Osteocyte (in vitro differentiated cells): ENCODE measurements around the gene GALE. TPM values are rescaled to one million over a fixed set of nuclear protein-coding genes. Genes with fewer than 3 reads are reported as not detected.
"Not testable (repeated sequence)": the region's sequence is repeated elsewhere in the genome, so short reads cannot be mapped to it uniquely, and the experiment has no call there.

Source experiments
- DNase-seq: peaks from one replicate; pipeline ENCODE4 v3.0.0; 2021; ENCODE audit warnings: mixed read lengths; ENCODE audit not compliant: unreplicated experiment; ENCODE audit errors: extremely low spot score
- H3K27ac Mint-ChIP-seq: one replicate; pipeline ENCODE4 v1.8.0; 2021; ENCODE audit warnings: mild to moderate bottlenecking, mixed read lengths; ENCODE audit not compliant: unreplicated experiment
- H3K27me3 Mint-ChIP-seq: one replicate; pipeline ENCODE4 v1.8.0; 2021; ENCODE audit warnings: mixed read lengths; ENCODE audit not compliant: unreplicated experiment
- H3K36me3 Mint-ChIP-seq: one replicate; pipeline ENCODE4 v1.8.0; 2021; ENCODE audit warnings: mixed read lengths; ENCODE audit not compliant: unreplicated experiment
- H3K4me1 Mint-ChIP-seq: one replicate; pipeline ENCODE4 v1.8.0; 2021; ENCODE audit warnings: mixed read lengths; ENCODE audit not compliant: unreplicated experiment
- H3K4me3 Mint-ChIP-seq: one replicate; pipeline ENCODE4 v1.8.0; 2021; ENCODE audit warnings: mild to moderate bottlenecking, moderate library complexity, mixed read lengths; ENCODE audit not compliant: unreplicated experiment
- H3K9me3 Mint-ChIP-seq: one replicate; pipeline ENCODE4 v1.8.0; 2021; ENCODE audit warnings: mixed read lengths; ENCODE audit not compliant: unreplicated experiment
- total RNA-seq: library from RNA; stranded (reverse); gene quantifications from 2 replicates; pipeline ENCODE4 v1.2.1, GENCODE V29; 2021
- TF ChIP-seq, protein P1 (sequence below): fragments of 200-600 bp; sonication (generic); IDR thresholded peaks from 2 replicates; pipeline ENCODE4 v1.5.0; 2021; ENCODE audit warnings: antibody characterized with exemption, mild to moderate bottlenecking, moderate library complexity

The GALE gene
- total RNA-seq, 1 donor from 2014 or later, result 17.5 TPM

DNA sequence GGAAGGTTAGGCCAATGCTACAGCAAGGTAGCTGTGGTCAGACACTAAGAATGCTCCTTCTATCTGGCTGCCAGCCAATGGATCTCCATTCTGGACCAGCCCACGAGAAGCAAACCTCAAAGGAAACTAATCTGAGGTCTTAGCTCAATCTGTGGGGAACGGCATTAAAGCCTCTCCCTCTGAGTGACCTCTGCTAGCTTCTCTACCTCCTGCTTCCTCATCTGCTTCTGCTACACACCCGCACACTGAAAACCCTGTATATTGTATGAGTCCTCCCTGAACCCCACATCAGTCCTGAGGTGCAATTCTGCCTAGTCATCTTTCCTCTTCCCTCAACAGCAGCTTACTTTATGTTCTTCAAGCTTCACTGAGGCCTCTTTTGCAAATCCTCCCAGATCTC lies 6.9 kb upstream of the GALE start:
- no peaks in the 10 kb centered on the region for H3K9me3 Mint-ChIP-seq
- H3K4me1 Mint-ChIP-seq, result no peaks in the 10 kb centered on the region
- no peak overlapping the region for H3K27ac Mint-ChIP-seq
- H3K4me3 Mint-ChIP-seq, result no peak overlapping the region
- no peaks in the 10 kb centered on the region for H3K27me3 Mint-ChIP-seq
- no peak for DNase-seq
- TF ChIP-seq, protein P1, sequence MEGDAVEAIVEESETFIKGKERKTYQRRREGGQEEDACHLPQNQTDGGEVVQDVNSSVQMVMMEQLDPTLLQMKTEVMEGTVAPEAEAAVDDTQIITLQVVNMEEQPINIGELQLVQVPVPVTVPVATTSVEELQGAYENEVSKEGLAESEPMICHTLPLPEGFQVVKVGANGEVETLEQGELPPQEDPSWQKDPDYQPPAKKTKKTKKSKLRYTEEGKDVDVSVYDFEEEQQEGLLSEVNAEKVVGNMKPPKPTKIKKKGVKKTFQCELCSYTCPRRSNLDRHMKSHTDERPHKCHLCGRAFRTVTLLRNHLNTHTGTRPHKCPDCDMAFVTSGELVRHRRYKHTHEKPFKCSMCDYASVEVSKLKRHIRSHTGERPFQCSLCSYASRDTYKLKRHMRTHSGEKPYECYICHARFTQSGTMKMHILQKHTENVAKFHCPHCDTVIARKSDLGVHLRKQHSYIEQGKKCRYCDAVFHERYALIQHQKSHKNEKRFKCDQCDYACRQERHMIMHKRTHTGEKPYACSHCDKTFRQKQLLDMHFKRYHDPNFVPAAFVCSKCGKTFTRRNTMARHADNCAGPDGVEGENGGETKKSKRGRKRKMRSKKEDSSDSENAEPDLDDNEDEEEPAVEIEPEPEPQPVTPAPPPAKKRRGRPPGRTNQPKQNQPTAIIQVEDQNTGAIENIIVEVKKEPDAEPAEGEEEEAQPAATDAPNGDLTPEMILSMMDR, result no peak
- peaks cover 42% of the 10 kb centered on the region for H3K36me3 Mint-ChIP-seq

DNA sequence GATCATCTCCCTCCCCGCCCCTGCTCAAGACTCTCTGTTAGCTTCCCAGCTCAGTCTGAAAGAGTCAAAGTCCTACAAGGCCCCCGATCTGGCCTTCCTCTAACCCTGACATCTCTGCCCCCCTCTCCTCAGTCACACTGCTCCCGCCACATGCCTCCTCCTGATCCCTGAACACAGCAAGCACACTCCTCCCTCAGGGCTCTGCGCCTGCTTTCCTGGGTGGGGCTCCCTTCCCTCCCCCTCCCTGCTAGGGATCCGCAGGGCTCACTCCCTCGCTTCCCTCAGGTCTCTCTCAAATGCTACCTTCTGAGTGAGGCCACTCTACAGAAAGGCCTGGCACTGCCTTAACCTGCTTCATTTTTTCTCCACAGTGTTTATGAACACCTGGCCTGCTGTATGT lies 5.7 kb upstream of the GALE start:
- DNase-seq, result no peak
- Mint-ChIP-seq H3K36me3 (peaks cover 37% of the 10 kb centered on the region), H3K27me3 (no peaks in the 10 kb centered on the region), H3K4me1 (peaks cover 5% of the 10 kb centered on the region), H3K9me3 (no peaks in the 10 kb centered on the region), H3K4me3 (no peak overlapping the region), H3K27ac (no peak overlapping the region)
- TF ChIP-seq, protein P1, result no peak

DNA sequence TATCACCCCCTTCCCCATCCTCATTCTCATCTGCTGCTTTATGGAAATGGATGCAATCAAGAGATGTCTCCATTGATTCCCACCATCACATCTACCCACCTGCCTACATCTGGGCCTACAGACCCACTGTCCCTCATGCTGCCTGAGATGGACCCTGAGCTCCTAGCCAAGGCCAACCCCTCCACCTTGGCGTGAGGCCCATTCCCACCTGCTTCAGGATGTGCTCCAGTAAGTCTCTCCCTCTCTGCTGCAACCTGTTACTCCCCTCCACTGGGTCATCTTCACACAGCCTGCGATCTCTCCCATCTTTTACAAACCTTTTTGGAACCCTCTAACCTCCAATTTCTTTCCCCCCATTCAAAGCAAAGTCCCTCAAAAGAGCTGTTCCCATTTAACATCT lies 4.5 kb upstream of the GALE start:
- Mint-ChIP-seq H3K4me1 (peaks cover 8% of the 10 kb centered on the region), H3K27me3 (no peaks in the 10 kb centered on the region), H3K36me3 (peaks cover 29% of the 10 kb centered on the region), H3K27ac (no peak overlapping the region), H3K4me3 (no peak overlapping the region), H3K9me3 (no peaks in the 10 kb centered on the region)
- TF ChIP-seq, protein P1, result no peak
- no peak for DNase-seq

DNA sequence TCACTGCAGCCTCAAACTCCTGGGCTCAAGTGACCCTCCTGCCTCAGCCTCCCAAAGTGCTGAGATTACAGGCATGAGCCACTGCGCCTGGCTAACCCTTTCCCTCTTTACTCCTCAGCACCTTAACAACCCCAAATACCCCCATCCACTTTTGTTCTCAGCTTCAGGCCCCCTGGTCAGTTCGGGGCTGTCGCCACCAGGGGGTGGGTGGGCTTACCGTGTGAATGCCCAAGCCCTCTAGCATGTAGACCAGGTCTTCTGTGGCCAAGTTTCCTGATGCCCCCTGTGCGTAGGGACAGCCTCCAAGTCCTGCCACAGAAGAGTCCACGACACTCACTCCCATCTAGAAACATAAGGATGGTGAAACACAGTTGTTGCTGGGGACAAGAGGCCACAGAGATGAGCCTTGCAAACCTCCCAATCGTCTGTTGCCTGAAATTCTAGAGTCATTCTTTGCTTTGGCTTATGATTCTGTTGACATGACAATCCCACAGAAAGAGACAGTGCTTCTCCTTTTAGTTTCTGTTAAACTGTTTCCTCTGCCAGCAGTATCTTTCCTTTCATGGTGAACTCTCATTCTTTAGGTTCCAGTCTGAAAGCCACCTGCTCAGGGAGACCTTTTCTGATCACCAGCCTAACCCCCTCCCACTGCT lies 3.8 kb upstream of the GALE start:
- Mint-ChIP-seq H3K9me3 (no peaks in the 10 kb centered on the region), H3K4me1 (peaks cover 12% of the 10 kb centered on the region), H3K27ac (no peak overlapping the region), H3K36me3 (peaks cover 29% of the 10 kb centered on the region), H3K27me3 (no peaks in the 10 kb centered on the region), H3K4me3 (no peak overlapping the region)
- no peak for DNase-seq
- TF ChIP-seq, protein P1, result peak; percentile 25

DNA sequence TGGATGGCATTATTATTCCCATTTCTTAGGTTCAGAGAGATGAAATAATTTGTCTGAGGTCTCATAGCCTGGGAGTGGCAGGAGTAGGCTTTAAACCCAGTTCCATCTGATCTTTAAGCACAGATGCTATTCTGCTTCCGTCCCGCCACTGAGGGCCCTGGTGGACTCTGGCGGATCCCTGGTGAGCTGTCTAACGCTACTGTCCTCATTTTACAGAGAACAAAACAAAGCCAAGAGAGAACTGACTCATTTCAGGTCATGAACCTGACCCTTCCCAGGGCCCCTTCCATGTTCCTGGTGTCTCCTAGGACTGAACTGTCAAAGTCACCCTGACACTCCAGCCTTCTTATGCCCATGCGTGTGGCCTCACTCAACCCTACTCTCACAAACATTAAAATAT lies 3.1 kb upstream of the GALE start:
- Mint-ChIP-seq H3K4me3 (no peak overlapping the region), H3K27ac (no peak overlapping the region), H3K4me1 (peaks cover 15% of the 10 kb centered on the region), H3K27me3 (no peaks in the 10 kb centered on the region), H3K36me3 (peaks cover 29% of the 10 kb centered on the region), H3K9me3 (no peaks in the 10 kb centered on the region)
- TF ChIP-seq, protein P1, result no peak
- DNase-seq, result no peak

DNA sequence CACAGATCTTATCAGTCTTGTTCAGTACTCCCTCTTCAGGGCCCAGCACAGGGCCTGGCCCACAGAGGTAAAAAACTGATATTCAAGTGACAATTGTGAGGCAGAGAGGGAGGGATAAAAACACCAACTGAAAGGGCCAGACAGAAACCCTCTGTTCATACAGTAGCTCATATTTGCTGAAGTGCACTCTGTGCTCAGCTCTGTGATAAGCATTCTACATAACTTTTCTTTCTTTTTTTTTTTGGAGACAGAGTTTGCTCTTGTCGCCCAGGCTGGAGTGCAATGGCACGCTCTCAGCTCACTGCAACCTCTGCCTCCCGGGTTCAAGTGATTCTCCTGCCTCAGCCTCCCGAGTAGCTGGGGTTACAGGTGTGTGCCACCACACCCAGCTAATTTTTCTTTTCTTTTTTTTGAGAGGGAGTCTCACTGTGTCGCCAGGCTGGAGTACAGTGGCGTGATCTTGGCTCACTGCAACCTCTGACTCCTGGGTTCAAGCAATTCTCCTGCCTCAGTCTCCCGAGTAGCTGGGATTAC lies 2.3 kb upstream of the GALE start:
- H3K36me3 Mint-ChIP-seq, result peaks cover 26% of the 10 kb centered on the region
- not testable (repeated sequence) for DNase-seq, H3K27ac Mint-ChIP-seq, H3K27me3 Mint-ChIP-seq, H3K9me3 Mint-ChIP-seq, H3K4me3 Mint-ChIP-seq
- peaks cover 15% of the 10 kb centered on the region for H3K4me1 Mint-ChIP-seq
